ENCODE measurements around the gene FAM83B.
"Not testable (repeated sequence)": the region's sequence is repeated elsewhere in the genome, so short reads cannot be mapped to it uniquely, and the experiment has no call there.

FAM83B gene

DNA sequence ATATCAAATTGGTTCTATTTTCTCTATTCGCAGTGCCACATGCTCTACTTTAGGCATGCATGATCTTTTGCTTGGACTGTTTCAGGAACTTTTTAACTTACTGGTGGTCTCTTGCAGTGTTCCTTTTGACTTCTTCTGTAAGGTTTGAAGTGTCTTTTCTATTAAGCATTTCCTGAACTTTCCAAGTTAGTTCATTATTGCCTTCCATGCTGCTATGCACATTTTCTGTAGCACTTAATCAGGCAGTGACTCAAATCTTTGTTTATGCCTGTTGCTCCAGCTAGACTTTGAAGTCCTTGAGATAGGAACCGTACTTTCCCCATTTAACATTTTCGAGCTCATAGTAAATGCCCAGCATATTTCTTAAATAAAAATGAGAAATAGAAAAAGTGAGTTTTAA is 52.2 kb downstream of the FAM83B start:
- no peak for DNase-seq

DNA sequence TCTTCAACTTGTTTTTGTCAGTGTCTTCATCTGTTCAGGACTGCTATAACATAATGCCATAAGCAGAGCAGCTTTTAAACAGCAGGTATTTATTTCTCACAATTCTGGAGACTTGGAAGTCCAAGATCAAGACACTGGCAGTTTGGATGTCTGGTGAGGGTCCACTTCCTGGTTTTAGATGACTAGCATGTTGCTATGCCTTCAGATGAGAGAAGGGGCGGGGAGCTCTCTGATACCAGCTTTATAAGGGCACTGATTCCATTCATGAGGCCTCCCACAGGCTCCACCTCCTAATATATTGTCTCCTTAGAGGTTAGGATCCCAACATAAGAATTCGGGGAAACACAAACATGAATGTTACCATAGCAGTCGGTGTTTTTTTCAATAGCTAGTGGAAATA is 52.9 kb downstream of the FAM83B start:
- DNase-seq: no peak

DNA sequence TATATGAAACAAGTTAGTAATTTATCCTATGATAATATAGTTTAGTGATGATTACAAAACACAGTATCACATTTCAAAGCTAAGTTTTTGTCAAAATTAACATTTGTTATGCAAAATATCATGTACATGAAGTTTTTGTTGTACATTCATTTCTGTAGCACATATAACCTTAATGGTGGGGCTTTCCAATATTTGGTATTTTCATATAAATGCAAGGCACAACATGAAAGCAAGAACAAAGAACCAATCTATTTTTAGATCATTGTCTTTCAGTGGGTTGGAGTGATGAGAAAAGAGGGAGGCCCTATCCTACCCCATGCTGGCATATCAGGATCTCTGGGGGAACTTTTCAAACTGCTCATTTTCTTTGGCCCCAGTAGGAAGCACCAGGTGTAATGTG is 53.4 kb downstream of the FAM83B start:
- DNase-seq: no peak

DNA sequence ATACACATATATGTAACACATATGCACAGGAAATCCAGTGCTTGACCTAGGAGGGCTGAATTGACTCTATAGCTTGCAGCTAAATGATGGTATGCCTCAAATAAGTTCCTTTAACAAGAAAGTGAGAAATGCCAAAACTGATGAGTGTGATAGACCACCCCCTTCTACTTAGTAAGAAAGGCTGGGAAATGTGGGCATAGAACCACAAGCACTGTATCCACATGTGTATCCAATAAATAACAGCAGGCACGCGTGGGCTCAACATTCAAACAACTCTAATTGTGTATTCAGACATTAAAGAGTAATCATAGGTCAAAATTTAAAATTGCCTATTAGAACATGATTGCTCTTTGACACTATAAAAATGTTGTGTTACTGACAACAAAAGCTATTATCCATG is 54.1 kb downstream of the FAM83B start:
- DNase-seq: no peak

DNA sequence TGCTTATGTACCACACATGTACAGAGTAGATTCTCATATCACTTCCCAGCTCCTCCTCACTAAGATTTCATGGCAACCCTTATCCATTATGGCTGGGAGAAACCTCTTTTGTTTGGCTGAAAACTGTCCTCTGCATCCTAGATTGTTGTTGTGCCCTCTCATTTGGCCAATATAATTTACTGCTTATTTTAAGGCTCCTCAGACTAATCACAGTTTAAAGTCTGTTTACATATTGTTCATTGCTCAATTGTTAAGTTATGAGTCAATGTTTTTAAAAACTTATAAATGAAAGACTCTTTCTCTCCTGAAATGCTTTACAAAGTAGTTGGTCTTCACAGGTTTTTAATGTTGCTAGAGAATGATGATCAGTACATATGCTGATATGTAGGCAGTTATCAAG is 57.3 kb downstream of the FAM83B start:
- no peak for DNase-seq

DNA sequence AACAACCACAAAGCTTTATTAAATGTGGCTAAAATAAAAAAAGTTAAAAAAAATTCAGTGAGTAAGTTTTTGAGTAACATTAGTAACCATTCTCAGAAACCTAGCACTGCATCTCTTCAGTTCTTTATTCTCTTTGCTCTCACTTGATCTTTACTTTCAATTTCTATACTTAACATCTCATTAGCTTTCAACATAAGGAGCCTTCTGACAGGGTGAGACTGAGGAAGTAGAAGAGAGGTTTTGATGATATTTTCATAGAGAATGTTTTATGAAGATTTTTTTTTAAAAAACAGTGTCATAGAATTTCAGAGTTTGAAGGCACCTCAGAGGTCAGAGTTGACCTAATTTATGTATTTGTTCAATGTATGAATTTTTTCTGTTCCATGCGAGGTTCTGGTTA is 60.8 kb downstream of the FAM83B start:
- DNase-seq: no peak

DNA sequence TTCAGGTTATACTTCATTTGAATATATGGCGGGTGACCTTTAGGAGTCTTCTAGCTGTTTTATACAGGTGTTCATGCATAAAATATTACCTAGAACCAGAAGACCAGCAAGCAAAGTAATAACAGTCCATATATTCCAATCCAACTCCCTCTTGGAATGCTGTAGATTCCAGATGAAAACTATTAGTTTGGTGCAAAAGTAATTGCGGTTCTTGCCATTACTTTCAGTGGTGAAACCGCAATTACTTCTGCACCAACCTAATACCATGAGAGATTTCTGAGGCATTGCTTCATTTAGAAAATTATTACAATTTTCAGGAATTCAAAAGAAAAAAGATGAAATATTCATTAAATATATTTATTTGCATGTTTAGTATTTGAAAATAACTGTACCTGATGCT is 62.6 kb downstream of the FAM83B start:
- DNase-seq: no peak

DNA sequence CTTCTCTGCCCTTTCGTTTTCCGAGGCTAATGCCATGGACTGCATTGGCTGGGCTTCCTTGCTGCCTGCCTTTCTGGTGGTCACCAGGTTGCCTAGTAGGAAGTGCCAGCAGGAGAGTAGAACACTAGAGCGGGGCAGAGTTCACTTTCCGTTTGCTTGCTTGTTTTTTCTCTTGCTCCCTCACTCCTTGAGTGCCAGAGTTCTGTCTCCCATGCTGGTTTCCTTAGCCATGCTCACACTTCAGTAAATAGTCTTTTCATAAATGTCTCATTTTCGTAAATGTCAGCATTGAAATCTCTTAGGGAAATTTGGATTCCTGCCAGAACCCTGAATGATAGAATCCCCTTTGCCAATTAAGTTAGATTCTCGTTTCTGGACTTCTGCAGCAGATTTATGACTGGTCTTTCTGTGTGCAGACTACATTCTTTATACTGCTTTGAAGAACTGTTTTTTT is 63.9 kb downstream of the FAM83B start:
- DNase-seq: no peak

DNA sequence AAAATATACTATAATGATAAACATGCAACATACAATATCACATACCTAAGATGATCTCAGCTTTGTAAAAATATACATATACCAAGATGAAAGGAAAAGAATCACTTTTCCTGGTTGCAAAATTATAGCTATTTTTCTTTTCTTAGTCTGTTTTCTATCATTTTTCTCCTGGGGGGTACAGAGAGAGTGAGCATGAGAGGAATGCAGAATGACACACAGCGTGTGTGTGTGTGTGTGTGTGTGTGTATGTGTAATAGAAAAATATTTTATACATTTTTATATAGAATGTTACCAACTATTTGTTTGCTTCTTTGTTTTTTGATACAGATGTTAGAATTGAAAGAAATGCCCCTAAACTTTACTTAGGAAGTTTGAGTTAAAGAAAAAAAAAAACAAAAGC is 64.3 kb downstream of the FAM83B start:
- DNase-seq: no peak

DNA sequence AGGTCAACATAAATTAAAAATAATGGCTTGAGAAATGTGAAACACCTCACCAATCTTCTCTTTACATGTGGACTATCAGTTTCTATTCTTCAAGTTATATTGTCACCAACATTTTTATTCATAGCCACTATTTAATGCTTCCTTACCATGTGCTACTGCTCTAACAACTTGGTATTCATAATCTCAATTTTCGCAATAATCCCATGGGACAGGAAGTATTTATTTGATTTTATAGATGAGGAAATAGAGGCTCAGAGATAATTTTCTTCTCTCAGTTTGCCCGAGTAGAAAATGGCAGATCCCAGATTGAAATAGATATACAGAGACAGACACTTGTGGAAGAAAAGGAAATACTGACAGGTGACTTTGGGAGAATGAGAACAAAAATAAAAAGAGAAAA is 66.6 kb downstream of the FAM83B start:
- no peak for DNase-seq

DNA sequence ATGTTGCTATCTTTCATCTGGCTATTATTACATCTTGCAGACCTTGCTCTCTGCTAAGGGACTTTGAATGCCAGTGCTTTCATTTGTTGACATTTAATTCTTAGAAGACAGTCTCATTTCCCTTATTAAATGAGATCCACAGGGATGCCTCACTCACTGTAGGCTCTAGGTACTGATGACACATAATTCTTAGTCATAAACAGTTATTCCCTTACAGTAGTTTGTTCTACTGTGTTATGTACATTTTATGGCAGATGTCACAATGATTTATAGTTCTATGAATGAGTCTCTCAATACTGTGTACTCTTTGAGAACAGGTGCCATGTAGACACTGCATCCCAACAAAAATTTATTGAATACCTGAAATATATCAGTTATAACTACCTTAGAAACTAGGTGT is 70.3 kb downstream of the FAM83B start:
- DNase-seq: no peak

DNA sequence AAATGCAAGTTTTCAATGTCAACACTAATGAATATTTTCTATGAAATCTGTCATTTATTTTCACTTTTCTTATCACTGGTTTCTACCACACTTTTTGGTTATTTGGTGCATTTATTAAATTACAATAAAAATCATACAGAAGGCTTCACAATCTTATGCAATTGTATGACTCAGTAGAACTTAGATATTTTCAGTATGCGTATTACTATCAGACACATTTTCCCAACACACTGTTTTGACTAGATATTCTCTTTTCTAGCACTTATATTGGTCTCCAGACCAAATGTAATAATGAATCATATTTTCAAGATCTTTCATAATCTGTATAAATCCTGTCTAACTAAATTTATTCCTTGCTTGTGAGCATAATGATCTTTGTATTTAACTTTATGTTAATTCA is 74.1 kb downstream of the FAM83B start:
- no peak for DNase-seq

DNA sequence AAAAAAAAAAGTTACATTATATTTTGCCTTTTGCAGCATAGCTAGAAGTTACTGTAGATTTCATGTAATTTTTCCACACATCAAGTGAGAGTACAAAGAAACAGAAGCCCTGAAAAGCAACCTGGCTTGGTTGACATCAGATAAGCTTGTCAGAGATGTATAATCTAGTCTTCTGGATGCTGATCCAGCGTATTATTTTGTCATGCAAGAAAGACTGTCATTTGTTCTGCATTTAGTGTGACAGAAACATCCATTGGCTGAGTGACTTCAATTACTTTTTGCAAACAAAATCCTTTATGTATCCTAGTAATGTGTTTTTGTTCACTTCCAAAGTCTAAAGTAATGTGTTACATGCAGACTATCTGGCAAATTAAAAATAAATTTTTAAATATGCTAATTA is 75.3 kb downstream of the FAM83B start:
- no peak for DNase-seq

DNA sequence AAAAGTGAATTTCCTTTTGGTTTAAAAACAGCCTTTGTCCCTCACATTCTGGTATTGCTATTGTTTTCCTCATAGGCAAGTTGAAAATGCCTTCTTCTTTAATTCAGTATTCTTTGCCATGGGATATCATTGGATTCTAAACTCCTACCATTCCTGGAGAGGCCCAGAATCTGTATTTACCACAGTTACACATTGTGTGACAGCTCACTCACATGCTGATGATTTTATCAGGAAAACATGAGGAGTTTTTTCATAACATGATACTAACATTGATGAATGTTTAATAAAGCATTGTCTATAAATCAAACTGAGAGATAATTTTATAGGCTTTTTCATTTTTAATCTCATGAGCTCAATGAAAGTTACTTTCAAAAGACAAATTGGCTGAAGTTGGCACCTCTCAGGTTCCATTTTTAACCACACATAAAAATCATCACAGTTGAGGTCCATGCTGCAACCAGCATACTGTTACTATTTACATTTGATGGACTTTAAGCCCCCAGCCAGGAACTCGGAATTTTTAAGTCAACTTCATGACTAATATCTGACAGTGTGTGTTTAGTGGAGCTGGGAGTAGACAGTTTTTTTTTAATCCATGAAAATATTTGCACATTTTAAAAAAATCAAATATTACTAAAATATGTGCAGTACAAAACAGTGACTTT is 82.8 kb downstream of the FAM83B start:
- DNase-seq: no peak

DNA sequence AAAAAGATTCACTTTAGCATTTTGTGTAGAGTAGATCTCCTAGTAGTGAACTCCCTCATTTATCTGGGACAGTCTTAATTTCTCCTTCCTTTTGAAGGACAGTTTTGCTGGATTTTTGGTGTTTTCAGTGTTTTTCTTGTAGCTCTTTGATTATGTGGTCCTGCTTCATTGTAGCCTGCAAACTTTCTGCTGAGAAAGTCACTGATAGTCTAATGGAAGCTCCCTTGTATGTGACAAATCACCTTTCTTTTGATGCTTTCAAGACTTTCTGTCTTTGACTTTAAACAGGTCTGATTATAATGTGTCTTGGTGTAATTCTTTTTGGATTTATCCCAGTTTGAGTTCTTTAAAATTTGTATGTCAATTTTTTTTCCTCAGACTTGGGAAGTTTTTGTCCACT is 86.1 kb downstream of the FAM83B start:
- DNase-seq: no peak

DNA sequence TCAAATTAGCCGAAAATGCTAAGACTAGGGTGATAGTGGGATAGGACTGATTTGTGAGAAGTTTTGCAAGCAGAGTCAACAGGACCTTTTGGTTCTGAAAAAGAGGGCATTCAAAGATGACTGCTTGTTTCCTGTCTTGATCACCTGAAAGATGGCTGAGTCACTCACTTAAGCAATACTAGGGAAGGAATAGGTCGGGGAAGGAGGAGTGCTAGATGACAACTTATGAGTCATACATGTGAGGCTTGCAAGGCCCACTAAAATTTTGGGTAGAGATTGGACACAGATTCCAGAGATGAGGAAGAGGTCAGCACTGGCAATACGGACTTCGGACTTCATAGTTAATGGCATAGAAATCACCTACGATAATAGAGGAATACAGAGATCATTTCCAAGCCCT is 89.2 kb downstream of the FAM83B start:
- DNase-seq: no peak

DNA sequence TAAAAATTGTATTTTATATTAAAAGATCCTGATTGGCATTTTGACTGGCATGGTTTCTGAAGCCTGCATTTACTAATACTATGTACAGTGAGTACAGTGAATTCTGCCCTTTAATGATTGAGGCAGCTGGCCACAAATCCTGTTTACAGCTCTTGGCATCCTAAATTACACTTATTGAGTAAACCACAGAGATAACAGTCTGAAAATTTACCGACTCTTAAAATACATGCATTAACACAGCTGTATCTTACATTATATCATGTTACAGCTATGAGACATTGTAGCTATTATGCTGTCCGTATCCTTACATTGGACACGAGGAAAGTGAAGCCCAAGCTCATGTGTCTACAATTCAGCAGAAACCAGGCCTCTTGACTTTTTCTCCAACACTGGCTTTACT is 90.8 kb downstream of the FAM83B start:
- DNase-seq: no peak

DNA sequence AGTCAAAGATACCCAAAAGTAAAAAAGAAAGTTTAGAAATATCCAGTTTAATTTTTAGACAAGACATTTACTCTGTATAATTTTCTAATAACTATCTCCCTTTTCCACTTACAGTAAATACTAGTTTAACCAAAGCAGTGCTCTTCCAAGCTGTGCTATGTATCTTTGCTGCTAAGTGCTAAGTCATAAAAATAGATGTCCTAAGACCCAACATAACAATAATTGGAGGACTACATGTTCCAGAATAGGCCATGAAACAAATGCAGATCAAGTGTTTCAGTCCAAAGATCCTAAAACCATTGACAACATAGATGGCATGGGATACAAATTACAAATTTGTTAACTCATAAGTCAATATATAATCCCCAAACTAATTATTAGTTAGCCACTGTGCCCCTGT is 111.1 kb downstream of the FAM83B start:
- no peak for DNase-seq

DNA sequence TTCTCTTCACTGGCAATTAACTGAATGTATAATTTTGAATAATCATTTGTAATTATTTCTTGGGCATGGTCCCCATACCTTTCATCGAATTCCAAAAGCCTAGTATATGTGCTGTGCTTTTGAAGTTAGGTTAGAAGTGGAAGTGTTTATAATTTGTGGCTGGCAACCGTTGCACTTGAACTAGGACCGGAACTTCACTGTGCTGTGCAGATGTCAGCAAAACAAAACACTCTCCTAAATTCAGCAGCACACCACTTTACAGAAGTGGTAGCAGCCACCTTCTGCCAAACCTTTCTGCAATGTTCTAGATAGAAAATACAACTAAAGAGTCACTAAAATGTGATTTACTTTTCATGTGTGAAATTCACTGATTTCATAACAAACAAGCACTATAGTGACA is 111.9 kb downstream of the FAM83B start:
- no peak for DNase-seq

DNA sequence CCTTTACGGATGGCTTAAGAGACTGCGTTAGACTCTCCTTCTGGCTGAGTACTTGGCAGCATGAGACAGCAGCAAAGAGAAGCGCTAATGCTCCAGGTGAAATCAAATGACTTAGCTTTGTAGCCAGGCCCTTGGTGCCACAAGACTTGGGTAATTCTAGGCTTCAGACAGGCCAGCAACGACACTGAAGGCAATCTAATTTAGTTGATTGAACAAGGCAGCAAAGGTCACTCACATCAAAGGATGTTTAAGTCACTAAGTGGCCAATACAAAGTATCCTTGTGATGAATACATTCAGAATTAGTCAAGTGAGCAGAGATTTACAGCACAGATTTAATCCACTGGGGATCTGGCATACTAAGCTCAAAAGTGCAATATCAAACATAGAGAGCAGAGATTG is 113.2 kb downstream of the FAM83B start:
- no peak for DNase-seq

DNA sequence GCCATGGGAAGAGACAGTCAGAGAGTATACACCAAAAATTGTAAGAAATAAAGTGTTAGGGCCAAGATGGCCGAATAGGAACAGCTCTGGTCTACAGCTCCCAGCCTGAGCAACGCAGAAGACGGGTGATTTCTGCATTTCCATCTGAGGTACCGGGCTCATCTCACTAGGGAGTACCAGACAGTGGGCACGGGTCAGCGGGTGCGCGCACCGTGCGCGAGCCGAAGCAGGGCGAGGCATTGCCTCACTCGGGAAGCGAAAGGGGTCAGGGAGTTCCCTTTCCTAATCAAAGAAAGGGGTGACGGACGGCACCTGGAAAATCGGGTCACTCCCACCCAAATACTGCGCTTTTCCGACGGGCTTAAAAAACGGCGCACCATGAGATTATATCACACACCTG is 114.8 kb downstream of the FAM83B start:
- not testable (repeated sequence) for DNase-seq

DNA sequence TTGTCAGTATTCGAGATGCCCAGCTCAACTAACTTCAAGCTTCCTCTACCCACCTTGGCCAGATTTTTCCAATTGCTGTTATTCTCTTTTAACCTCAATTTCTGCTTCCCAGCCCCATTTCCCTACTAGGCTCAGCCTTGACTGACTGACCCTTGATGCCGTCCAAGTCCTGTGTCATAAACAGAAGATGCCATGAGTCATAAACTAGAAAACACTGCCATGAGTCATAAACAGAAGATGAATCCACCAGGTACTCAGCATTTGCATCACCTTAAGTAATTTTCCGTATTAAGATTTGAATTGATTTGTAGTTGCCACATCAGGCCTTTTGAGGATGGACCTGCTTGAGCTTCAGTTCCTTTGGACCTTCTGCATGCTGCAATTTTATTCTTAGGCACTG is 123.8 kb downstream of the FAM83B start:
- DNase-seq: no peak

DNA sequence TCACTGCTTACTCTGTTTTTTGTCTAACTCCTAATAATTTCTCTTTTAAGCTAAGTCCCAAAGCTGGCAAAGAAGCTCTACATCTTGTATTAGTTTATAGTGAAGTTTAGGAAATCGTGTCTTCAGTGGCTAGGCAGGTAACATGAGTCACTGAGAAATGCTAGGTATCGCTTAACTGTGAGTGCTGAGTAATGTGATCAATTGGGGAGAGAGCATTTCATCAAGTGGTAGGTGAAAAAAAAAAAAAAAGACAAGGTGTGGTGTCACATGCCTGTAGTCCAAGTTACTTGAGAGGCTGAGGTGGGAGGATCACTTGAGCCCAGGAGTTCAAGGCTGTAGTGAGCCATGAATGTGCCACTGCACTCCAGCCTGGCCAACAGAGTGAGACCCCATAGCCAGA is 125.3 kb downstream of the FAM83B start:
- no peak for DNase-seq

DNA sequence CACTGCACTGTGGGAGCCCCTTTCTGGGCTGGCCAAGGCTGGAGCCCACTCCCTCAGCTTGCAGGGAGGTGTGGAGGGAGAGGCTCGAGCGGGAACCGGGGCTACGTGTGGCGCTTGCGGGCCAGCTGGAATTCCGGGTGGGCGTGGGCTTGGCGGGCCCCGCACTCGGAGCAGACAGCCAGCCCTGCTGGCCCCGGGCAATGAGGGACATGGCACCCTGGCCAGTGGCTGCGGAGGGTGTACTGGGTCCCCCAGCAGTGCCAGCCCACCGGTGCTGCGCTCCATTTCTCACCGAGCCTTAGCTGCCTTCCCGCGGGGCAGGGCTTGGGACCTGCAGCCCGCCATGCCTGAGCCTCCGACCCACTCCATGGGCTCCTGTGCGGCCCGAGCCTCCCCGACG is 132.6 kb downstream of the FAM83B start:
- DNase-seq: not testable (repeated sequence)

DNA sequence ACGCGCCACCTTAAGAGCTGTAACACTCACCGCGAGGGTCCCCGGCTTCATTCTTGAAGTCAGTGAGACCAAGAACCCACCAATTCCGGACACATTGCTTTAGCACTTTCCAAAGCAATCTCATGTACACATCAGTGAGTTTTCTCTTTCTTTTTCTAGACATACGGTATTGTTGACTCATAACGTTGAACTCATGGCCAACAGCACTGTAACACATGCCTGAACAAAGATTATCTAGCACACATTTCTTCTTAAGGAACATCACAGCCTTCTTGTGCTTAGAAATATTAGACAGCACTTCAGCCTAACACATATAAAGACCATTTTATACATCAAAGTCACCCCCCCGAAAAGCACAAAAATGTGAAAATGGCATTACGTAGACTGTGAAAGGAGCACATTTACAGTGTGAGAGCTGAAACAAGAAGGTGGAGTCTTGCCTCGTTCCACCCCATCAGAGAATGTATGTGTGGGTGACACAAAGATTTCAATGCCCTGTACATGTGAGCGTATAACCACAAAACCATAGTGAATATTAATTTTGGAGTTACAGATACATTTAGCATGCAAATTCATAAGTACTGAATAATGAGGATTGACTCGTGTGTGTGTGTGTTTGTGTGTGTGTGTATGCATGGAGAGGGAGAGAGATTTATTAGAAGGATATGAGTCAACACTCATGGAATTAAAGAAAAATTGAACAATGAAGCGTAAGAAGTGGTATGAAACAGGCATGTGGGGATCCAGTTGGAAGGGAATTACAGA is 134.1 kb downstream of the FAM83B start:
- DNase-seq: no peak

All from NCI-H2227 treated with DMSO at 0.1 percent for 48 hours (cell line).